Liver (tissue), 2 donors: ENCODE results near the gene EFS.

Experiments
- TAF1 ChIP-seq: conservative IDR thresholded peaks from 2 replicates; pipeline ENCODE4 v1.6.1; 2016; ENCODE audit warnings: antibody characterized with exemption, mild to moderate bottlenecking
- ZBTB33 ChIP-seq: IDR thresholded peaks from 2 replicates; pipeline ENCODE4 v1.6.1; 2016; ENCODE audit warnings: antibody characterized with exemption
- donor health status: healthy.

GRCh38 chr14:23380976-23381375, 16.0 kb upstream of the EFS start:
- TF ChIP-seq ZBTB33 (no peak), TAF1 (no peak)
